NCI-H345 treated with DMSO at 0.1 percent for 48 hours (cell line): ENCODE measurements around the gene NAXE.
A peak's percentile ranks its signal among the peaks of the same experiment; 100 is the strongest.
"Not testable (repeated sequence)": the region's sequence is repeated elsewhere in the genome, so short reads cannot be mapped to it uniquely, and the experiment has no call there.

Experiments
- DNase-seq: peaks from one replicate; lab custom pipeline; 2025; ENCODE audit not compliant: unreplicated experiment; lab: John Stamatoyannopoulos, UW

NAXE gene

GRCh38 chr1:156591432-156592157 is at the start of gene NAXE:
Gene NAXE (plus strand): TSS chr1:156591776. CDS start chr1:156591805, 29 bp downstream.
- DNase-seq, result peak; percentile 47

- DNase-seq, result no peak
Observed at GRCh38 chr1:156543066-156543465, 48.5 kb upstream of the NAXE start.

- no peak for DNase-seq
Observed at GRCh38 chr1:156544592-156545102, 46.9 kb upstream of the NAXE start.

- DNase-seq, result no peak
Observed at GRCh38 chr1:156546267-156546666, 45.3 kb upstream of the NAXE start.

GRCh38 chr1:156547434-156547833 is 44.1 kb upstream of the NAXE start:
- DNase-seq, result no peak

GRCh38 chr1:156547982-156548381 is 43.6 kb upstream of the NAXE start:
- DNase-seq, result no peak

- DNase-seq, result no peak
Observed at GRCh38 chr1:156549390-156549789, 42.2 kb upstream of the NAXE start.

- DNase-seq, result no peak
Observed at GRCh38 chr1:156549831-156550230, 41.7 kb upstream of the NAXE start.

- DNase-seq, result no peak
Observed at GRCh38 chr1:156550346-156550745, 41.2 kb upstream of the NAXE start.

- DNase-seq, result no peak
Observed at GRCh38 chr1:156551066-156551643, 40.4 kb upstream of the NAXE start.

- DNase-seq, result no peak
Observed at GRCh38 chr1:156551869-156552268, 39.7 kb upstream of the NAXE start.

- DNase-seq, result no peak
Observed at GRCh38 chr1:156552518-156552917, 39.1 kb upstream of the NAXE start.

GRCh38 chr1:156552937-156553336 is 38.6 kb upstream of the NAXE start:
- DNase-seq, result not testable (repeated sequence)

GRCh38 chr1:156553860-156554485 is 37.6 kb upstream of the NAXE start:
- DNase-seq, result no peak

GRCh38 chr1:156554971-156555370 is 36.6 kb upstream of the NAXE start:
- DNase-seq, result no peak

- peak; percentile 74 for DNase-seq
Observed at GRCh38 chr1:156555715-156556114, 35.9 kb upstream of the NAXE start.

GRCh38 chr1:156556354-156556753 is 35.2 kb upstream of the NAXE start:
- DNase-seq, result peak; percentile 100

GRCh38 chr1:156559086-156559796 is 32.3 kb upstream of the NAXE start:
- DNase-seq, result no peak

- DNase-seq, result no peak
Observed at GRCh38 chr1:156559797-156560385, 31.7 kb upstream of the NAXE start.

GRCh38 chr1:156560585-156561163 is 30.9 kb upstream of the NAXE start:
- no peak for DNase-seq

GRCh38 chr1:156565519-156565918 is 26.1 kb upstream of the NAXE start:
- DNase-seq, result no peak
